ENCODE results near the gene SERPINB10.

SERPINB10 gene

GRCh38 chr18:63949068-63949737 lies 41.4 kb downstream of the SERPINB10 start, which contains the start of gene HMSD:
Gene HMSD, plus strand, starts transcription at chr18:63949301. Its CDS starts 4,155 bp downstream, at chr18:63953456.
- peak; percentile 62 for DNase-seq (ENCODE audit: low spot score)

GRCh38 chr18:63951302-63951705 lies 43.5 kb downstream of the SERPINB10 start:
- peak; percentile 42 for DNase-seq (ENCODE audit: low spot score)

- DNase-seq (ENCODE audit: low spot score), result no peak
Measured at GRCh38 chr18:63953811-63954210, 46.1 kb downstream of the SERPINB10 start.

- no peak for DNase-seq (ENCODE audit: low spot score)
Measured at GRCh38 chr18:63956755-63957154, 49.0 kb downstream of the SERPINB10 start.

- no peak for DNase-seq (ENCODE audit: low spot score)
Measured at GRCh38 chr18:63960891-63961290, 53.1 kb downstream of the SERPINB10 start.

GRCh38 chr18:63961435-63961980 lies 53.8 kb downstream of the SERPINB10 start:
- DNase-seq (ENCODE audit: low spot score), result no peak

- no peak for DNase-seq (ENCODE audit: low spot score)
Measured at GRCh38 chr18:63962137-63962536, 54.4 kb downstream of the SERPINB10 start.

GRCh38 chr18:63963615-63964256 lies 56.0 kb downstream of the SERPINB10 start:
- DNase-seq (ENCODE audit: low spot score), result peak; percentile 68

GRCh38 chr18:63964908-63965307 lies 57.1 kb downstream of the SERPINB10 start:
- DNase-seq (ENCODE audit: low spot score), result no peak

- no peak for DNase-seq (ENCODE audit: low spot score)
Measured at GRCh38 chr18:63965716-63966330, 58.1 kb downstream of the SERPINB10 start.

- peak; percentile 97 for DNase-seq (ENCODE audit: low spot score)
Measured at GRCh38 chr18:63969942-63970808, 62.4 kb downstream of the SERPINB10 start, which contains the start of gene SERPINB8. Gene SERPINB8, plus strand, starts transcription at chr18:63970081. Its CDS starts 8,228 bp downstream, at chr18:63978309.

- peak; percentile 75 for DNase-seq (ENCODE audit: low spot score)
Measured at GRCh38 chr18:63970809-63971205, 63.0 kb downstream of the SERPINB10 start.

- DNase-seq (ENCODE audit: low spot score), result no peak
Measured at GRCh38 chr18:63971320-63972001, 63.7 kb downstream of the SERPINB10 start.

GRCh38 chr18:63972002-63972376 lies 64.2 kb downstream of the SERPINB10 start:
- no peak for DNase-seq (ENCODE audit: low spot score)

- peak; percentile 26 for DNase-seq (ENCODE audit: low spot score)
Measured at GRCh38 chr18:63974991-63975390, 67.2 kb downstream of the SERPINB10 start.

GRCh38 chr18:63975628-63976027 lies 67.9 kb downstream of the SERPINB10 start:
- no peak for DNase-seq (ENCODE audit: low spot score)

- no peak for DNase-seq (ENCODE audit: low spot score)
Measured at GRCh38 chr18:63977040-63977439, 69.3 kb downstream of the SERPINB10 start.

GRCh38 chr18:63979409-63979920 lies 71.7 kb downstream of the SERPINB10 start:
- DNase-seq (ENCODE audit: low spot score), result peak; percentile 77

GRCh38 chr18:63980027-63980426 lies 72.3 kb downstream of the SERPINB10 start:
- peak; percentile 29 for DNase-seq (ENCODE audit: low spot score)

GRCh38 chr18:63980896-63981460 lies 73.2 kb downstream of the SERPINB10 start:
- DNase-seq (ENCODE audit: low spot score), result no peak

GRCh38 chr18:63981719-63982118 lies 74.0 kb downstream of the SERPINB10 start:
- DNase-seq (ENCODE audit: low spot score), result no peak
